ENCODE measurements around the gene VPS13C.

VPS13C gene

DNA sequence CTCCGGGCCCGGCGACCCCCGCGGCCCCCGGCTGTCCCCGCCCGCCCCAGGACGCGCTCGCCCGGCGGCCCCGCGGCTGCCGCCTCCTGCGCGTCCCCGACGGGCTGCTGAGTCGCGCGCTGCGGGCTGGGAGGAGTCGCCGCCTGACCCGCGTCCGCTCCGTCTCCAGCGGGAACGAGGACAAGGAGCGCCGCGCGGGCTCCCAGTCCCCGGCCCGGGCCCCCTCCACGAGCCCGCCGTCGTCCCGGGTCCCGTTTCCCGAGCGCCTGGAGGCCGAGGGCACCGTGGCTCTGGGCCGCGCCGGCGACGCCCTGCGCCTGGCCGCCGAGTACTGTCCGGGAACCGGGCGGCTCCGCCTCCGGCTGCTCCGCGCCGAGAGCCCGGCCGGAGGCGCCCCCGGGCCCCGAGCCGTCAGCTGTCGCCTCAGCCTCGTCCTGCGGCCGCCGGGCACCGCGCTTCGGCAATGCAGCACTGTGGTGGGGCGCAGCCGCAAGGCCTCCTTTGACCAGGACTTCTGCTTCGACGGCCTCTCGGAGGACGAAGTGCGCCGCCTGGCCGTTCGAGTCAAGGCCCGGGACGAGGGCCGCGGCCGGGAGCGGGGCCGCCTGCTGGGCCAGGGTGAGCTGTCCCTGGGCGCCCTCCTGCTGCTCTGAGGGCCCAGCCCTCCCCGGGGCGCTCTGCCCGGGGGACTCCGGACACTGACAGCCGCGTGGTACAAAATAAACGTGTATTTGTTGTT lies 8.0 kb upstream of the VPS13C start:
- peaks cover 73% of the 10 kb centered on the region for H3K27me3 ChIP-seq (ENCODE audit: insufficient read depth, low read length)
- no peaks in the 10 kb centered on the region for H3K9me3 ChIP-seq (ENCODE audit: insufficient read depth, low read depth, low read length)
- peaks cover 7% of the 10 kb centered on the region; the same call in 1 of the 2 replicates for H3K4me1 ChIP-seq (ENCODE audit: insufficient read depth, low read length)
- H3K36me3 ChIP-seq (ENCODE audit: insufficient read depth, low read depth, low read length): no peaks in the 10 kb centered on the region
- H3K27ac ChIP-seq (ENCODE audit: low read length): no peak overlapping the region
- no peak overlapping the region for H3K9ac ChIP-seq (ENCODE audit: low read depth, low read length)
- peak overlapping the region; percentile 33; the same call in 1 of the 2 replicates for H3K4me3 ChIP-seq (ENCODE audit: low read length)

DNA sequence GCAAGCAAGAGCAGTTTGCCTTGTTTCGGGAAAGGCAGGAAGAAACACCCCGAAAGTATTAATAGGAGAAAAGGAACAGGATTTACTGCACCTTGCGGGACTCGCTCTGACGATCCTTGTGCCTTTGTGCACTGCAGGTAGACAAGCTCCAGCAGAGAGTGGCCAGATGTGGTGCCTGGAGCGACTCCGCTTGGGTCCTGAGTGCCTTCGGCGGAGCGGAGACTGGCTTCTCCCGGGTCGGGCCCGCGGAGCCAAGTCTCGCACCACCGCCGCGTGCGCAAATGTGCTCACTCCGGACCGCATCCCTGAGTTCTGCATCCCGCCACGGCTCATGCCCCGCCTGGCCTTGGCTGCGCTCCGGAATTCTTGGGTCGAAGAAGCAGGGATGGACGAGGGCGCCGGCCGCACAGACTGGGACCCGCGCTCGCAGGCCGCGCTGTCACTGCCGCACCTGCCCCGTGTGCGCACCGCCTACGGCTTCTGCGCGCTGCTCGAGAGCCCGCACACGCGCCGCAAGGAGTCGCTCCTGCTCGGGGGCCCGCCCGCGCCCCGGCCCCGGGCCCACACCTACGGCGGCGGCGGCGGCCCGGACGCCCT lies 7.3 kb upstream of the VPS13C start:
- Histone ChIP-seq H3K9me3 (ENCODE audit: insufficient read depth, low read depth, low read length) (no peaks in the 10 kb centered on the region), H3K4me3 (ENCODE audit: low read length) (peak overlapping the region; percentile 55), H3K27me3 (ENCODE audit: insufficient read depth, low read length) (peaks cover 80% of the 10 kb centered on the region), H3K36me3 (ENCODE audit: insufficient read depth, low read depth, low read length) (no peaks in the 10 kb centered on the region), H3K9ac (ENCODE audit: low read depth, low read length) (no peak overlapping the region), H3K27ac (ENCODE audit: low read length) (no peak overlapping the region), H3K4me1 (ENCODE audit: insufficient read depth, low read length) (peaks cover 7% of the 10 kb centered on the region; the same call in 1 of the 2 replicates)

DNA sequence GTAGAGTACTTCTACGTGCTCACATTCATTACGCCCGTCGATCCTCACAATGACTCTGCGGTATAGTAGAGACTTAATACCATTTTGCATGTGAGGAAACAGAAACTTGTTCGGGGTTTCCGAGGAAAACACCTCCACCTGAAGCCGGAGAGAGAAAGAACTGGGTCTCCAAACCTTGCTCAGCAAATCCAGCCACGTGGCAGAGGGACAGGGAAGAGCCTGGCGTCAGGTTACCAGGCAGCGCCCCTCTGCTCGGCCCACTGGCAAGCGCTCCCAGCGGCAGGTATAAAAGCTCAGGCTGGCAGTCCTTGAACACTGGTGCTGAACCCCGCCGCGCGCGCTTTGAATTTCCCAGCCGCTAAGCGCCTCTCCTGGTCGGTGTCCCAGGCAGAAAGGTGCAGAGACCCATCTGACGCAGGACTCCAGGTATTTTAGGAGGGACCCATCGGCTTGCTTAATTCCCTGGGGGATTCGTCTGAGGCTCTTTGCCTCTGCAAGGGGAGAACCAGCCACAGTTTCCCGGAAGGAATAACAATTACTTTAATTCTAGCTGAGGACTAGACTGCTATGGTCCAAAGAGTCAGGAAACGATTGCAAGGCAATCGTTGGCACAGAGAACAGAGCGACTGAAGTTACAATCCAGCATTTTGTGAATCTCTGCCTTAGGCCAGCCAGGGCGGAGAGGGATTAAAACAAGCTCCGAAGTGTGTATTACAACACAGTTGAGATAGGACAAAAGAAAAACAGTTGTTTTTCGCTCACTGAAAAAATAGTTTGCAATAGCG lies 6.6 kb upstream of the VPS13C start, which contains the start of gene C2CD4A:
C2CD4A (plus strand) TSS at position 315 of the 785 bp plus-strand sequence. CDS start 637 bp downstream, outside the sequence.
- Histone ChIP-seq H3K4me1 (ENCODE audit: insufficient read depth, low read length) (peaks cover 7% of the 10 kb centered on the region; the same call in 1 of the 2 replicates), H3K9me3 (ENCODE audit: insufficient read depth, low read depth, low read length) (no peaks in the 10 kb centered on the region), H3K9ac (ENCODE audit: low read depth, low read length) (peak within 1 kb of the TSS; percentile 33; the same call in 1 of the 2 replicates), H3K27ac (ENCODE audit: low read length) (no peak within 1 kb of the TSS), H3K36me3 (ENCODE audit: insufficient read depth, low read depth, low read length) (no peaks in the 10 kb centered on the region), H3K4me3 (ENCODE audit: low read length) (peak within 1 kb of the TSS; percentile 55), H3K27me3 (ENCODE audit: insufficient read depth, low read length) (peaks cover 87% of the 10 kb centered on the region)

DNA sequence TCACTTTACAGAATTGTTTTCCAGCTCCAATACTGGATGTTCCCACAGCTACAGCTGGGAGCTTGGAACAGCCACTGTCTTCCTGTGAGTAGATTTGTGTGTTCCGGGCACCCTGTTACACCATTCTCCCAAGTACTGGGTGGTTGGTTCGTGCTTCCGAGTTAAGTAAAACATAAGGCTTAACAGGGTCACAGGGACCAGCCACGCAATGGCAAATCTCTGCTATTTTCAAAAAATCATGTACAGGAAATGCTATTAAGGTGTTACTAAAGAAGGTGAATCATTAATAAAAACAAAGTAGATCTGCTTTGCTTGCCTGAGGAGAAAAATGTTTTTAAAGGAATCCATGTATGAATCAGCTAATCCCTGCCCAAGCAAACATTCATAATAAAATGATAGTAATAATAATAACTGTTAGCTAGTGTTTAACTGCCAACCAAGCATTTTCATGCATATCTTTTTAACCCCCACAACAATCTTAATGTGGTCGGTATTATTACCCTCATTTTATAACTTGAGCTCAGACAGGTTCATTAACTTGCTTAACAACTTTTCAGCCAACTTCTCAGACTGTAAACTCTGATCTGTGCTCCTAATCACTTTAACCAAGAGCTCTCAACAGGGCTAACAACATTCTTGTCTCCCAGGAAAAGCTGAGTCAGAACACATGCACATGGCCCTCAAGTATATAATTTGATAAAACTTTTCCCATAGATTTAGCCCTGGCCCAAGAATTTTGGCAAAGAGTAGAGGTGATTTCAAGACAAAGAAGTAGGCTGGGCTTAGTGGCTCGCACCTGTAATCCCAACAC lies 3.8 kb upstream of the VPS13C start:
- peaks cover 91% of the 10 kb centered on the region for H3K27me3 ChIP-seq (ENCODE audit: insufficient read depth, low read length)
- H3K27ac ChIP-seq (ENCODE audit: low read length): no peak overlapping the region
- H3K4me3 ChIP-seq (ENCODE audit: low read length): no peak overlapping the region
- peaks cover 7% of the 10 kb centered on the region; the same call in 1 of the 2 replicates for H3K4me1 ChIP-seq (ENCODE audit: insufficient read depth, low read length)
- H3K9ac ChIP-seq (ENCODE audit: low read depth, low read length): no peak overlapping the region
- H3K9me3 ChIP-seq (ENCODE audit: insufficient read depth, low read depth, low read length): no peaks in the 10 kb centered on the region
- no peaks in the 10 kb centered on the region for H3K36me3 ChIP-seq (ENCODE audit: insufficient read depth, low read depth, low read length)

- Histone ChIP-seq H3K9me3 (ENCODE audit: insufficient read depth, low read depth, low read length) (no peaks in the 10 kb centered on the region), H3K36me3 (ENCODE audit: insufficient read depth, low read depth, low read length) (no peaks in the 10 kb centered on the region), H3K9ac (ENCODE audit: low read depth, low read length) (peak overlapping the region; percentile 71; the same call in 1 of the 2 replicates), H3K4me1 (ENCODE audit: insufficient read depth, low read length) (no peaks in the 10 kb centered on the region), H3K27me3 (ENCODE audit: insufficient read depth, low read length) (peaks cover 63% of the 10 kb centered on the region), H3K27ac (ENCODE audit: low read length) (no peak overlapping the region), H3K4me3 (ENCODE audit: low read length) (peak overlapping the region; percentile 86)
These were observed 641 bp upstream of the VPS13C start for GRCh38 chr15:62060896-62061280.

DNA sequence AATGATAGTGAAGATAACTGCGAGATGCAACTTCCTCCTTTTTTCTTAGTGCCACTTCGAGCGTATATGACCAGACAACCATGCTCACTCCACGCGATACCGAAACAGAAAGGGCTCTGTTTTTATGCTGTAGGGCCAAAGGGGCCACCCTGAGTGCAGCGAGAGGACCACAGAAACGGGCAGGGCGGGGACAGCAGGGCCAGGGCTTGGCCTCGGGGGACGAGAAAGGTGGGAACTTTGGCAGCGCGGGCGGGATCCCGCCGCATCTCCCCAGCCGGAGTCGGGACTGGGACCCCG lies 483 bp downstream of the VPS13C start:
- H3K9ac ChIP-seq (ENCODE audit: low read depth, low read length): peak overlapping the region; percentile 71; the same call in 1 of the 2 replicates
- no peaks in the 10 kb centered on the region for H3K9me3 ChIP-seq (ENCODE audit: insufficient read depth, low read depth, low read length)
- peaks cover 52% of the 10 kb centered on the region for H3K27me3 ChIP-seq (ENCODE audit: insufficient read depth, low read length)
- H3K4me3 ChIP-seq (ENCODE audit: low read length): peak overlapping the region; percentile 86
- H3K27ac ChIP-seq (ENCODE audit: low read length): no peak overlapping the region
- no peaks in the 10 kb centered on the region for H3K36me3 ChIP-seq (ENCODE audit: insufficient read depth, low read depth, low read length)
- no peaks in the 10 kb centered on the region for H3K4me1 ChIP-seq (ENCODE audit: insufficient read depth, low read length)

- H3K4me1 ChIP-seq (ENCODE audit: insufficient read depth, low read length): no peaks in the 10 kb centered on the region
- H3K9ac ChIP-seq (ENCODE audit: low read depth, low read length): peak overlapping the region; percentile 71; the same call in 1 of the 2 replicates
- no peaks in the 10 kb centered on the region for H3K36me3 ChIP-seq (ENCODE audit: insufficient read depth, low read depth, low read length)
- peak overlapping the region; percentile 86 for H3K4me3 ChIP-seq (ENCODE audit: low read length)
- peaks cover 47% of the 10 kb centered on the region for H3K27me3 ChIP-seq (ENCODE audit: insufficient read depth, low read length)
- no peak overlapping the region for H3K27ac ChIP-seq (ENCODE audit: low read length)
- H3K9me3 ChIP-seq (ENCODE audit: insufficient read depth, low read depth, low read length): no peaks in the 10 kb centered on the region
These were observed 985 bp downstream of the VPS13C start for GRCh38 chr15:62059108-62059815.

- H3K4me1 ChIP-seq (ENCODE audit: insufficient read depth, low read length): no peaks in the 10 kb centered on the region
- H3K9me3 ChIP-seq (ENCODE audit: insufficient read depth, low read depth, low read length): no peaks in the 10 kb centered on the region
- no peak overlapping the region for H3K4me3 ChIP-seq (ENCODE audit: low read length)
- peaks cover 39% of the 10 kb centered on the region for H3K27me3 ChIP-seq (ENCODE audit: insufficient read depth, low read length)
- no peak overlapping the region for H3K27ac ChIP-seq (ENCODE audit: low read length)
- H3K9ac ChIP-seq (ENCODE audit: low read depth, low read length): no peak overlapping the region
- no peaks in the 10 kb centered on the region for H3K36me3 ChIP-seq (ENCODE audit: insufficient read depth, low read depth, low read length)
These were observed 1.8 kb downstream of the VPS13C start for GRCh38 chr15:62058327-62059028.

DNA sequence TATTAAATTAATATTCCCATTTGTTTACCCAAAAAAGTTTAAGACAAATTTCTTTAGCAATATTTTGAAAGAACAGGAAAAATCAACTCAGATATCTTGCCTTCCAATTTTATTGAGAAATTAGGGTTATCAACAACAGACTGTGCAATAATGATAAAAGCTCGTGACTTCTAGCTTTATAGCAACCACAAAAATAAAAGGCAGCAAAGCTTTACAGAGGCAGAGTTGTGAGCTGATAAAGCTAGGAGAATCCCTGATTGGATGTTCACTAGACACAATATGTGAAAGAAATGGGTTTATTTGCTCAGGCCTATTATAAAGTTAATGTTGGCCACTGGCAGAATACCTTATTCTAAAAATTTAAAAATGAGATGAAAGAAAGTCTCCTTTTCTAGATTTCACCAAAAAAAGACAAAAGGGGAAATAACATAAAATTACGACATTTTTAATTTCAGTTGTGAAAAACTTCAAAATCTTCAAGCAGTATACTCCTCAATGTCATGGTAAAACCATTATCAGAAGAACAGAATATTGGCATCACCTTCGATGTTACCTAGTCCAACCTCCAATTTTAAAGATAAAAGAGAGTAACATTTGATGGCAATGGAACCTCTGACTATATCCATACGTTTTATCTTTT lies 2.8 kb downstream of the VPS13C start:
- Histone ChIP-seq H3K4me3 (ENCODE audit: low read length) (no peak overlapping the region), H3K36me3 (ENCODE audit: insufficient read depth, low read depth, low read length) (no peaks in the 10 kb centered on the region), H3K9me3 (ENCODE audit: insufficient read depth, low read depth, low read length) (no peaks in the 10 kb centered on the region), H3K4me1 (ENCODE audit: insufficient read depth, low read length) (no peaks in the 10 kb centered on the region), H3K27ac (ENCODE audit: low read length) (no peak overlapping the region), H3K9ac (ENCODE audit: low read depth, low read length) (no peak overlapping the region), H3K27me3 (ENCODE audit: insufficient read depth, low read length) (peaks cover 28% of the 10 kb centered on the region)

GRCh38 chr15:62054979-62055378 lies 5.3 kb downstream of the VPS13C start:
- Histone ChIP-seq H3K27ac (ENCODE audit: low read length) (no peak overlapping the region), H3K36me3 (ENCODE audit: insufficient read depth, low read depth, low read length) (no peaks in the 10 kb centered on the region), H3K9me3 (ENCODE audit: insufficient read depth, low read depth, low read length) (no peaks in the 10 kb centered on the region), H3K27me3 (ENCODE audit: insufficient read depth, low read length) (peaks cover 10% of the 10 kb centered on the region; the same call in 1 of the 2 replicates), H3K4me1 (ENCODE audit: insufficient read depth, low read length) (no peaks in the 10 kb centered on the region), H3K9ac (ENCODE audit: low read depth, low read length) (no peak overlapping the region), H3K4me3 (ENCODE audit: low read length) (no peak overlapping the region)
